Muscle layer of duodenum (tissue), 2 donors: ENCODE results near the gene STK17A.
"Not testable (repeated sequence)": the region's sequence is repeated elsewhere in the genome, so short reads cannot be mapped to it uniquely, and the experiment has no call there.

ENCODE experiments used
- H3K27ac ChIP-seq: one replicate; pipeline ENCODE4 v1.7.0; 2013; ENCODE audit warnings: mild to moderate bottlenecking, low read length
- H3K27me3 ChIP-seq: one replicate; pipeline ENCODE4 v1.7.0; 2013; ENCODE audit warnings: low read depth, mild to moderate bottlenecking, control low read depth, low read length
- H3K36me3 ChIP-seq, 2 donors: one replicate each; pipeline ENCODE4 v1.7.0; 2013; ENCODE audit warnings: low read length in 2 of 2, control low read depth in 1 of 2, mild to moderate bottlenecking in 1 of 2; ENCODE audit not compliant: insufficient read depth in 2 of 2, control insufficient read depth in 1 of 2
- H3K4me1 ChIP-seq, 2 donors: one replicate each; pipeline ENCODE4 v1.7.0; 2013; ENCODE audit warnings: low read length in 2 of 2, mild to moderate bottlenecking in 2 of 2, control low read depth in 1 of 2, moderate library complexity in 1 of 2; ENCODE audit not compliant: insufficient read depth in 2 of 2, control insufficient read depth in 1 of 2
- H3K4me3 ChIP-seq, 2 donors: one replicate each; pipeline ENCODE4 v1.7.0; 2013; ENCODE audit warnings: low read length in 2 of 2, low read depth in 1 of 2, mild to moderate bottlenecking in 1 of 2
- H3K9me3 ChIP-seq, 2 donors: one replicate each; pipeline ENCODE4 v1.7.0; 2013; ENCODE audit warnings: low read length in 2 of 2, control low read depth in 1 of 2, mild to moderate bottlenecking in 1 of 2; ENCODE audit not compliant: control insufficient read depth in 1 of 2
- donor health status: healthy.

The STK17A gene

DNA sequence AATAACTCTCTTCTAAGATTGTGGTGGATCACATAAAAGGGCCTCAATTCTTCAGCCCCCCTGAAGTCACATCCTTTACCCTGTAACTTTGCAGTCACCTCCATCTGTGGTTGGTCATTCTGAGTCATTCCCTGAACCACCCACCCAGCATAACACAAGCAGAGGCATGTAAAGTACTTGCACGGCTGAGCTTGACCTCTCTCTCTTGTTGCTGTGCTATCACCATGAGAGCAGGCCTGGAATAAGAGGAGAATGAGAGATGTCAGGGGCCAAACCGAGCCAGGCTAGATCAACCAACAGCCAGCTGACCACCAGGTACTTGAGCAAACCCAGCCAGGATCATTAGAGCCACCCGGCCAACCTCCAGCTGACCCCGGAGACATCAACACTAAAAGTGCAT is 13.5 kb upstream of the STK17A start:
- no peaks in the 10 kb centered on the region for H3K4me1 ChIP-seq
- H3K9me3 ChIP-seq: no peaks in the 10 kb centered on the region
- no peaks in the 10 kb centered on the region for H3K27me3 ChIP-seq
- H3K27ac ChIP-seq: no peak overlapping the region
- H3K36me3 ChIP-seq: no peaks in the 10 kb centered on the region
- no peak overlapping the region for H3K4me3 ChIP-seq

DNA sequence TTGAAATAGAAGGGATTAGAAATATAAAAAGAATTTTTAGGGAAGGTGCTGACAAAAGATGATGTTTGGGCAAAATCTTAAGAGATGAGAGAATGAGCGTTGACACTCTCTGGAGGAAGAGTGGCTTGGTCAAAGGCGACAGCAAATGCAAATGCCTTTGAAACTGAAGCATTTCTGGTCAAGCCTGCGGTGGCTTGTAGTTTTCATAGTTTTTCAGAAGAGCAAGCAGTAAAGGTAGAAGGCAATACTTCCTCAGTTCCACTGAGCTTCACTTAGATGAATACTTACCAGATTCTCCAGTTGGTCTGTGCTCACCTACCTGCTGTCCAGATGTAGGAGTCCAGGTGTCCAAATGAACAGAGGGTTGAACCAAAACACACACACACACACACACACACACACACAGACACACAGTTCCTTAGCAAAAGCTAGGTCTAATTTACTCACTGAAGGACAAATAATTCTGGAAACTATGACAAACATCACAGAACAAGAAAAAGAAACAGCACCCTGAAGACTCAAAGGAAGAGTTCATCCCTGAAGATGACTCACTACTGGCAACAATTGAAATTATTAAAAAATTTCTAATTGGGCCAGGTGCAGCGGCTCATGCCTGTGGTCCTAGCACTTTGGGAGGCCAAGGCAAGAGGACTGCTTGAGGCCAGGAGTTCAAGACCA is 12.1 kb upstream of the STK17A start:
- Histone ChIP-seq H3K27ac (no peak overlapping the region), H3K4me1 (no peaks in the 10 kb centered on the region), H3K36me3 (no peaks in the 10 kb centered on the region), H3K9me3 (no peaks in the 10 kb centered on the region), H3K4me3 (no peak overlapping the region), H3K27me3 (no peaks in the 10 kb centered on the region)

DNA sequence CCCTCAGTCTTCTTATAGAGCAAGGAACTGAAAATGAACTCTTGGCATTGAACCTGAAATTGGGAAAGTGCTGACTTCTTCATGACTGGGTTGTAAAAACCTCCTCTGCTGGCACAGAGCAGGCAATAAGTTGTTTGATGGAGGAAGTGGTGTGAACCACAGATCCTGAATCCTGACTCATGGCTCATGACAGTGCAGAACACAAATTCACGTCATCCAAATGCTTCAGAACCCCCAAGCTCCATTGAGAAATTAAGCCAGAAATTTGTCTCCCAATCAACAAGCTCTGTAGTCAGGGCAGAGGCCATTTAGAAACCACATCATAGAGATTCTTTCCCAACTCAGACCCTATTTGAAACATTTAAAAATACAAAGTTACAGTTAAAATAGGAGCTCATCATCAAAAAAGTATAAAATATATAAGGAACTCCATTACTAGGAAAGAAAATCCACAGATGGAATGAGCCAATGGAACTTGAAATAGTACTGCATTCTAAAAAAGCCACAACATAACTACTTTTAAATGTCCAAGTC is 10.3 kb upstream of the STK17A start:
- H3K27ac ChIP-seq: no peak overlapping the region
- no peaks in the 10 kb centered on the region for H3K9me3 ChIP-seq
- H3K4me1 ChIP-seq: no peaks in the 10 kb centered on the region
- H3K36me3 ChIP-seq: no peaks in the 10 kb centered on the region
- no peak overlapping the region for H3K4me3 ChIP-seq
- no peaks in the 10 kb centered on the region for H3K27me3 ChIP-seq

DNA sequence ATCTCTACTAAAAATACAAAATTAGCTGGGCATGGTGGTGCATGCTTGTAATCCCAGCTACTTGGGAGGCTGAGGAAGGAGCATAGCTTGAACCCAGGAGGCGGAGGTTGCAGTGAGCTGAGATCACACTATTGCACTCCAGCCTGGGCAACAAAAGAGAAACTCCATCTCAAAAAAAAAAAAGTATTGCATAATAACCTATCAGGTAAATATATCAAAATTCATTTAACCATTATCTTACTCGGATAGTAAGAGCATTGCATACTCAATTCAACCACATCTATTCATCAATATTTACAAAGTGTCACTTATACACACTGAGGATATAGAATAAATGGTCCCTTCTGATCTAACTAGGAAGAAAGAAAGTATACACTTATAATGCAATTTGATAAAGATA is 9.1 kb upstream of the STK17A start:
- H3K4me3 ChIP-seq, H3K27ac ChIP-seq, H3K4me1 ChIP-seq, H3K36me3 ChIP-seq, H3K27me3 ChIP-seq, H3K9me3 ChIP-seq: not testable (repeated sequence)

DNA sequence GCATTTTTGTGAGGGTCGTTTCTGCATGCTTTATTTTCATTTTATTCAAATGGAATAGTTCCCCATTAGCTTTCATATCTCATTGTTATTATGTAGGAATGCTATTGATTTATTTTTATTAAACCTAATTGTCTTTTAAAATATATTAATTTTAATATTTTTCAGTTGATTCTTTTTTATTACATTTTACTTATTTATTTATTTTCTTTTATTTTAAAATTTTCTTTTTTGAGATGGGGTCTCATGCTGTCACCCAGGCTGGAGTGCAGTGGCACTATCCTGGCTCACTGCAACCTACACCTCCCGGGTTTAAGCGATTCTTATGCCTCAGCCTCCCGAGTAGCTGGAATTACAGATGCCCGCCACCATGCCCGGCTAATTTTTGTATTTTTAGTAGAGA is 7.4 kb upstream of the STK17A start:
- Histone ChIP-seq H3K27me3 (no peaks in the 10 kb centered on the region), H3K4me1 (no peaks in the 10 kb centered on the region), H3K4me3 (no peak overlapping the region), H3K27ac (no peak overlapping the region), H3K9me3 (no peaks in the 10 kb centered on the region), H3K36me3 (no peaks in the 10 kb centered on the region)

DNA sequence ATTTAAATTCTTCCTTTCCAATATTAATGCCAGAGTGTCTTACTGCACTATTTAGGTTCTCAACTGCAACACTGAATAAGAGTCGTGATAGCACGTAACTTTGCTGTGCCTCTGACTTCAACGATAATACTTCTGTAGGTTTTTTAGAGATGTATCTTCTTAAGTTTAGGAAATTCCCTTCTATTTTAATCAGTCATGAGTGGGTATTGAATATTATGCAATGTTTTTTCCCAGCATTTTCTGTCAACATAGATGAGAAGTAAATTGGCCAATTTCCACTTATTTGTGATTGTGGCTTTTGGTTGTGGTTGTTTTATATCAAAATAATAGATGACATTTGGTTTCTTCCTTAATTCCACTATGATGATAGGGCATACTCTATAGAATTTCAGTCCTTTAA is 6.7 kb upstream of the STK17A start:
- no peak overlapping the region for H3K27ac ChIP-seq
- H3K4me1 ChIP-seq: no peaks in the 10 kb centered on the region

DNA sequence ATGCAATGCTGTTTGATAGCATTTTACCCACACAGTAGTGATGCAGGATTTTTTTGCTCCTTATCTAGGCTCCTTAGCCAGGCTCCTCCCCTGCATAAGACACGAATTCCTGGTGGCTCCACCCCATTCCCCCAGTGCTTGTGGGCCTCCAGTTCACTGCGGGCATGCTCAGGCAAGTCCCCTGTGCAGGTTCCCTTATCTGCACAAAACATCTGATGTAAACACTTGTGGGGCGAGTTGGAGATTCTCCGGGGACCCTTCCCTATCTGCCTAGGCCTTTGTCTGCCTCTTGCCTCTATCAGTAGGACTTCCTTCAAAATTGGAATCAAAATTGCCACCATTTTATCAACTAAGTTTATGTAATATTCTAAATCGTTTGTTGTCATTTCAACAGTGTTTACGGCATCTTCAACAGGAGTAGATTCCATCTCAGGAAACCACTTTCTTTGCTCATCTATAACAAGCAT is 5.4 kb upstream of the STK17A start:
- H3K4me3 ChIP-seq: no peak overlapping the region
- no peaks in the 10 kb centered on the region for H3K9me3 ChIP-seq
- no peak overlapping the region for H3K27ac ChIP-seq
- peaks cover 0 to 4% of the 10 kb centered on the region in 2 donors for H3K4me1 ChIP-seq
- H3K36me3 ChIP-seq: no peaks in the 10 kb centered on the region
- no peaks in the 10 kb centered on the region for H3K27me3 ChIP-seq

More for the DNA sequence above, 6.7 kb upstream of the STK17A start:
- Histone ChIP-seq H3K27me3 (no peaks in the 10 kb centered on the region), H3K9me3 (no peaks in the 10 kb centered on the region), H3K4me3 (no peak overlapping the region), H3K36me3 (no peaks in the 10 kb centered on the region)

DNA sequence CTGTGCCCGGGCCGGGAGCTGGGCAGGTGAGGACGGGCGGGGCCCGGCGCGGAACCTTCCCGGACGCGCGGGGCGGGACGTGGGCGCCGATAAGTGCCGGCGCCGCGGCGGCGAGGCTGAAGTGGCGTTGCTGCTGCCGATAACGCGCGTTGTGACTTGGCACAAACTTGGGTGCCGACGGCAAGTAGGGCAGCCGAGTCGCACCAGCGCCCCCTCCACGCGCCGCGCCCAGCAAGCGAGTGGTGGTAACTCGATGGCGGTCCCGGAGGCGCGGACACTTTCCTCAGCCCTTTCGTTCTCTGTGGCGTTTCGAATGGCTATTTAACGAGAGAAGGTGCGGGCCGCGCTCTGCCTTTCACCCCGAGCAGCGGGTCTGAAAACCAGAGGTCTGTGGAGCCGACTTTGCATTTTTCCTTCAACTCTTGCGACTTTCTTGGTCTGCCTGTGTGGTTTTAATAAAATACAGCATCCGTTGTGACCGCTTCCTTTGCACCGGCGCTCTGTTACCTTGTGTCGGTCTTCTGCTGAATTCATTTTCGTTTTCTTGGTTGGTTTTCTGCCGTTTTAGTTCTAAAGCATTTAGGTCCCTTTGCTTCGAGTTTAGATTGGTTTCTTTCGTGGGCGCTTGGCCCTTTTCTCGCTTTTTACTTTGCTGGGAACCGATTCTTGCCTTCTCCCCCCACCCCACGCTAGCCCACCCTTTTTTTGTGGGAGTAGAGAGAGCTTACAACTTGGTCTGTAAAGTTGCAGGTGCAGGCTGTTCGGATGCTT is 701 bp downstream of the STK17A start:
- peaks cover 0 to 11% of the 10 kb centered on the region in 2 donors for H3K36me3 ChIP-seq
- peaks cover 0 to 13% of the 10 kb centered on the region in 2 donors for H3K4me1 ChIP-seq
- H3K27ac ChIP-seq: peak overlapping the region; percentile 94
- peak overlapping the region; percentile 86 to 98 for H3K4me3 ChIP-seq
- no peaks in the 10 kb centered on the region for H3K27me3 ChIP-seq
- no peaks in the 10 kb centered on the region for H3K9me3 ChIP-seq

DNA sequence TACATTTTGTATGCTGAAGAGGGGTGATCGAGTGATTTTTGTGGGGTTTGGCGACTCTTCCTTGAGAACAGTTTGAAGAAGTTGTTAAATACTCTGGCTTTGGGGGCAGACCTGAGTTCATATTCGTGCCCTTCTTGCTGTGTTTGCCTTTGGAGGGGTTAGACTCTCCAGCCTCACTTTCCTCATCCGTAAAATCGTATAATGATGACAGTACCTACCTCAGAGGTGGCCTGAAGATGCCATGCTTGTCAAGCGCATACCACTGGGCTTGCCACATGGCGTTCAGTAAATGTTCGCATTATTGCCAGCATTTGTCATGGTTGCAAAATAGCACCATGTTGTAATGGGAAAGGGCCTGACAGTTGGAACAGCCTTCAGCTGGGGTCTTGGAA is 1.3 kb downstream of the STK17A start:
- Histone ChIP-seq H3K27ac (peak overlapping the region; percentile 94), H3K9me3 (no peaks in the 10 kb centered on the region), H3K4me1 (peaks cover 0 to 13% of the 10 kb centered on the region in 2 donors), H3K36me3 (peaks cover 0 to 11% of the 10 kb centered on the region in 2 donors), H3K27me3 (no peaks in the 10 kb centered on the region), H3K4me3 (peak overlapping the region; percentile 86 to 98)

DNA sequence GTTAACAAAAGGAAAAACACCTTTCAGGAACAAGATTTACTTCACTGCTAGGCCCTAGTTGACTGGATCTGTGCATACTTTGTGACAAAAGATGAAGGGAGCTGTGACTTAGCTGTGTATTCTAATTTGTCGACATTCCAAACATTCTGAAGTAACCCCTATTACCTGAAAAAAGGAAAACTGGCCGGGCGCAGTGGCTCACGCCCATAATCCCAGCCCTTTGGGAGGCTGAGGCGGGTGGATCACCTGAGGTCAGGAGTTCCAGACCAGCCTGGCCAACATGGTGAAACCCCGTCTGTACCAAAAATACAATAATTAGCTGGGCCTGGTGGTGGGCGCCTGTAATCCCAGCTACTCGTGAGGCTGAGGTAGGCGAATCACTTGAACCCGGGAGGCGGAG is 1.8 kb downstream of the STK17A start:
- Histone ChIP-seq H3K36me3 (peaks cover 0 to 11% of the 10 kb centered on the region in 2 donors), H3K4me3 (peak overlapping the region; percentile 86 to 98), H3K4me1 (peaks cover 0 to 16% of the 10 kb centered on the region in 2 donors)
- H3K27me3 ChIP-seq, H3K27ac ChIP-seq, H3K9me3 ChIP-seq: not testable (repeated sequence)

DNA sequence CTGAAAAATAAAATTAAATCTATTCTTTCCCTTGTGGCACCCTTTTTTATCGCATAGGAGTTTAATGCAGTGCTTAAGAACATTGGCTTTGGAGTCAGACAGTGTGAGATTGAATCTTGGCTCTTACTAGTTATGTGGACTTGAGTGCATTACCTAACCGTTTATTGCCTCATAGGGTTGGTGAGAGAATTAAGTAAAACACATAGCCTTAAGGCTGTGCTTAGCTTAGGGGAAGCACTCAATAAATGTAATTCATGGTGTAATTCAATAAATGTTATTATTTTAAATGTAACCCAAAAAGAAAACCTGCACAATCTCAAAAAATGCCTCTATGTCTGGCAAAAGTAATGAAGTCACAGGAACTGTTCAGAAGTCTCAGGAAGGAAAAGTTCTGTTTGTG is 2.7 kb downstream of the STK17A start:
- Histone ChIP-seq H3K27me3 (no peaks in the 10 kb centered on the region), H3K4me3 (no peak overlapping the region), H3K9me3 (no peaks in the 10 kb centered on the region), H3K27ac (no peak overlapping the region), H3K36me3 (peaks cover 0 to 11% of the 10 kb centered on the region in 2 donors), H3K4me1 (peaks cover 0 to 16% of the 10 kb centered on the region in 2 donors)
